Activated T-helper 1 cell treated with Interleukin-2 at 50 U/mL for 16 hours (primary cell): ENCODE measurements around the gene ZG16B.

Experiments used
- DNase-seq: peaks from one replicate; pipeline ENCODE4 v3.0.0-alpha.2; 2020; ENCODE audit warnings: low read depth

Gene ZG16B

DNA sequence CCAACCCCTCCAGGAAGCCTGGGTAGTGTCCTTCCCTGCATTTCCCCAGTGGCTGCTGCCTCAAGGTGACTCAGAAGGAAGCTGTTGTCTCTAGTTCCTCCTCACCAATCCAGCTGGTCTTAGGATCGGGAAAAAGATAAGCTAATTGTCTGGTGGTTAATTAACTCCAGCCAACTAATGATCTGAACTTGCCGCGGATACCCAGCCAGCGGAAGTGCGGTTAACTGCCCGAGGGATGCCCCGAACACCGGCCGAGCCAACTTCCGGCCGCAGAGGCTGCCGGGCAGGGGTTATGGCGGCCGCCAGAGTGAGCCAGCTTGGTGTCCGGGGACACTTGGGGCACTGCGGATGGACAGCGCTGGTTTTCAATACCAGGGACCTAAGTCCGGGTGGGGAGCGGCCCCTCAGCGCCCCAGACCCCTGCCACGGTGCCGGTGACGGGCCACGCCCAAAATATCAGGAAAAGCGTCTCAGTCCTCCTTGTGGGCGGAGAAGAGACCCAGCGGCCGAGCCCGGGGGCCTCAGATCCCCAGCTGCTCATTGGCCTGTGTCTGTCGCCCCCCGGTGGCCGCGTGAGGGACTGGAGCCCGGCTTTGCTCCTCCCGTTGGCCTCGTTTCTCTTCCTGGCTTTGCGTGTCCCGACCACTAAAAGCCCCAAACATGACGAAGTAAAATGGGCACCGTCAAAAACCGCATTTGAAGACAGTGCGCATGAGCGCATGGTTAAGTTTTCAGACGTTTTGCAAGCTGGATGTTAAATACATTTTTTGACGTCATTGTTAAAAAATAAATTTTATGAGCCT is 38.1 kb downstream of the ZG16B start:
- peak; percentile 87 for DNase-seq

DNA sequence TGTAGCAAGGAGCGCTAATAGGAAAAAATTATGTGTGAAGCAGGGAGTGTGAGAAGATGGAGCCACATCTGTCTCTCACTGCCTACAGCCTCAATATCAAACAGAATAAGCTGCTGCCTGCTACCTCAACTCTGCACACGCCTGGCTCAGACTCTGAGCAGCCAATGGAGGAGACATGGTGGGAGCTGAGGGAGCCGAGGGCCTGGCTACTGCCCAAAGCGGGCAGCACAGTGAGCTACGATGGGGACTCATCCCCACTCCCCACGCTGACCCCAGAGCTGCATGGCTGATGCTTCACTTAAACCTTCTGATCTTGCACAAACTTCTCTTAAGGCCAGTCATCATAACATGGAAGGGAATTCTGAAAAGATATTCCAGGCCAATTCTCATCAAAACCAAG is 41.8 kb downstream of the ZG16B start:
- DNase-seq: no peak

DNA sequence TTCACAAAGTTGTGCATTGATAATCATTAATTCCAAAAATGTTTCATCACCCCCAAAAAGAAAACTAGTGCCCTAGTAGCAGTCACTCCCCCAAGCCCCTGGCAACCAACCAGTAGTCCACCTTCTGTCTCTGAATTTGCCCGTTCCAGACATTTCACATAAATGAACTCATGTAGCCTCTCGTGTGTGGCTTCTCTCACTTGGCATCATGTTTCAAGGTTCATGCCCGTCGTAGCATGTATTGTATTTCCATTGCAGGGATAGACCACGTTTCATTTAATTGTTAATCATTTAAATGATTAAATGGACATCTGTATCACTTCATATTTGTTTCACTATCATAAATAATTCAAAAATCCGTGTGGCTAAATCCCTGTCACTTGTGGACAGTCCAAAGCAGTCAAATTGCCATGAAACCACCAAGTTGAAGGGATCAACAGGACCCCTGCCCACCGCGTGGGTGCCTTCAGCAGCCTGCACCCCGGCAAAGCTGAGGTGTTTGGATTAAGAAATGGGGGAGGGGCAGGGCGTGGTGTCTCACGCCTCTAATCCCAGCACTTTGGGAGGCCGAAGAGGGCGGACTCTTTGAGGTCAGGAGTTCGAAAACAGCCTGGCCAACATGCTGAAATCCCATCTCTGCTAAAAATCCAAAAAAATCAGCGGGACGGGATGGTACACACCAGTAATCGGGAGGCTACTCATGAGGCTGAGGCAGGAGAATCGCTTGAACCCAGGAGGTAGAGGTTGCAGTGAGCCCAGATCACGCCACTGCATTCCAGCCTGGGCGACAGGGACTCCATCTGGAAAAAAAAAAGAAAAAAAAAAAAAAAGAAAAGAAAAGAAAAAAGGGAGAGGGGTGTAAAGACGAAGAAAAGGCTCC is 44.2 kb downstream of the ZG16B start:
- DNase-seq: no peak

DNA sequence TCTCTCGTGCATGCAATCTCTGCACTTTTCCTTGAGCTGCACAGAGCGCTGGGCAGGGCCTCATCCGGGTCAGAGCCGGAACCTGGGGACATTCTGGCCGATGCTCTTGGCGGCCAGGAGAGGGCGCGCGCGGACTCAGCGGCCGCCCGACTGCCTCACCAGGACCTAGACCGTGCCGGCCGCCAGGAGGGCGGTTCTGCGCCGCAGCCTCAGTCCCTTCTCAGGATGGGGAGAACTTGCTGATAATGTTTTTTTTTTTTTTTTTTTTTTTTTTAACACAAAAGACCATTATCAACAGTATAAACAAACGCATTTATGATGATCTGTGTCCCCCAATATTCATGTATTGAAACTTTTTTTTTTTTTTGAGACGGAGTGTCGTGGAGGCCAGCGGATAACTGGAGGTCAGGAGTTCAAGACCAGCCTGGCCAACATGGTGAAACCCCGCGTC is 44.8 kb downstream of the ZG16B start:
- peak; percentile 50 for DNase-seq

DNA sequence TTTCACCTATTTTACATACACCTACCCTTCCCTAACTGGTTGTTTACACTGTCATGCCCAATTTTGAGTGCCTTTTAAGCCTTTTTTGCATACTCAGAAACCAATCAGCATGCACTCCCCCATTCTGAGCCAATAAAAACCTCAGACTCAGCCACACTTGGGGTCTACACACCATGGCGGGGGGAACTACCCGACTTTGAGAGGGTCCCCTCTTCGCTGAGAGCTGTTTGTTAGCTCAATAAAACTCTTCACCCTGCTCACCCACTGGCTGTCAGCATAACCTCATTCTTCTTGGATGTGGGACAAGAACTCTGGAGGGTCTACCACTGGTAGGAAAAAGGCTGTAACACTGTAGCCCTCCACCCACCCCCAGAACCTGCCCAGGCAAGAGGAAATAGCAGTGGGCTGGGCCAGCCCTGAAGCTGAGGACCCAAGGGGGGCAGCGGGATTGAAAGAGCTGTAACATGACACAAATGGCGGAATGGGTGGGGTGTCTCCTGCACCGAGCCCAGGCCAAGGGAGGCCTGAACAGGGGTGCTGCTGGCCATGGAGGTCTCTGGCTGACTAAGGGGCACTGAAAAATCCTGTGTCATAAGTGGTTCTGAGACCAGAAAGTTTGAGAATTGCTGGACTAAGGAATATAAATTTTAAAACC is 49.9 kb downstream of the ZG16B start:
- DNase-seq: no peak
